Right lobe of liver (tissue), 4 donors: ENCODE results near the gene KRTAP21-1.

ENCODE experiments used
- CTCF ChIP-seq, 4 donors: fragments of 200-600 bp in 3 of 4; fragments of 450-650 bp in 1 of 4; IDR thresholded peaks; one replicate each; pipeline versions ENCODE4 v1.5.1 to v1.8.0; 2016 to 2022; ENCODE audit warnings: antibody characterized with exemption in 4 of 4, mild to moderate bottlenecking in 2 of 4
- POLR2A ChIP-seq: fragments of 450-650 bp; IDR thresholded peaks from one replicate; pipeline ENCODE4 v1.6.1; 2017; ENCODE audit warnings: antibody characterized with exemption, mild to moderate bottlenecking
- donor health status: DM: no; HTN: no; CAD: no.
- donor health status: DM: no; HTN: no; CAD: no.
- donor health status: DM: no; HTN: yes; CAD: no.

- TF ChIP-seq CTCF (IDR thresholded peaks at IDR 0.05) (no peak), POLR2A (no peak)
These were observed 44.7 kb downstream of the KRTAP21-1 start for GRCh38 chr21:30710499-30710898.
